HEK293 (cell line): ENCODE data around the gene VDR.

Experiments used
- CTCF ChIA-PET: fragments of 350-600 bp; formaldehyde crosslinking; extraction: SDS; loops from one replicate; lab custom pipeline; 2021; ENCODE audit warnings: antibody characterized with exemption; lab: Yijun Ruan, JAX
- POLR2A ChIA-PET: fragments of 300-600 bp; formaldehyde crosslinking; extraction: SDS; loops from one replicate; lab custom pipeline; 2020; ENCODE audit warnings: antibody characterized with exemption, inconsistent platforms; lab: Yijun Ruan, JAX
- H3K27ac ChIP-seq: fragments of 200-500 bp; sonication (Bioruptor generic); 2 replicates; pipeline ENCODE4 v1.5.1; 2014; ENCODE audit warnings: low read depth, low read length, control low read depth, inconsistent platforms; ENCODE audit errors: extremely low read depth
- H3K36me3 ChIP-seq, 2 experiments: fragments of 200-500 bp in 1 of 2; sonication (Bioruptor generic) in 1 of 2; 1 replicate in 1 of 2; 2 replicates in 1 of 2; pipeline ENCODE4 v1.5.1; 2014 to 2017; ENCODE audit warnings: inconsistent platforms in 2 of 2, low read length in 2 of 2; ENCODE audit not compliant: control insufficient read depth in 2 of 2, insufficient read depth in 1 of 2
- H3K4me1 ChIP-seq: fragments of 200-500 bp; sonication (Bioruptor generic); 2 replicates; pipeline ENCODE4 v1.5.1; 2014; ENCODE audit warnings: mild to moderate bottlenecking, low read length, inconsistent platforms; ENCODE audit not compliant: control insufficient read depth, insufficient read depth
- H3K4me3 ChIP-seq: 2 replicates; pipeline ENCODE4 v1.5.1; 2011; ENCODE audit warnings: low read depth, mild to moderate bottlenecking, control low read depth, low read length, moderate library complexity
- H3K9me3 ChIP-seq: fragments of 200-500 bp; sonication (Bioruptor generic); 2 replicates; pipeline ENCODE4 v1.5.1; 2014; ENCODE audit warnings: low read depth, low read length, inconsistent platforms; ENCODE audit not compliant: control insufficient read depth, insufficient read depth
- EGR2 ChIP-seq: fragments of 450-650 bp; formaldehyde crosslinking; IDR thresholded peaks from 2 replicates; pipeline ENCODE4 v1.5.1; 2016; ENCODE audit warnings: low read depth, missing biosample characterization, missing genetic modification characterization
- GLIS1 ChIP-seq: fragments of 450-650 bp; formaldehyde crosslinking; IDR thresholded peaks from 2 replicates; pipeline ENCODE4 v1.5.1; 2016; ENCODE audit warnings: missing biosample characterization, missing genetic modification characterization
- PRDM2 ChIP-seq: fragments of 450-650 bp; formaldehyde crosslinking; IDR thresholded peaks from 2 replicates; pipeline ENCODE4 v1.5.1; 2016; ENCODE audit warnings: missing biosample characterization, missing genetic modification characterization, borderline replicate concordance
- YY1 ChIP-seq: fragments of 450-650 bp; formaldehyde crosslinking; IDR thresholded peaks from 2 replicates; pipeline ENCODE4 v1.5.1; 2018; ENCODE audit warnings: missing biosample characterization, missing genetic modification characterization
- ZFHX2 ChIP-seq: fragments of 450-650 bp; formaldehyde crosslinking; conservative IDR thresholded peaks from 2 replicates; pipeline ENCODE4 v1.5.1; 2016; ENCODE audit warnings: missing biosample characterization, missing genetic modification characterization
- ZIC2 ChIP-seq: fragments of 450-650 bp; formaldehyde crosslinking; IDR thresholded peaks from 2 replicates; pipeline ENCODE4 v1.5.1; 2016; ENCODE audit warnings: missing biosample characterization, missing genetic modification characterization
- ZNF140 ChIP-seq: fragments of 450-650 bp; formaldehyde crosslinking; IDR thresholded peaks from 2 replicates; pipeline ENCODE4 v1.5.1; 2016; ENCODE audit warnings: missing biosample characterization, missing genetic modification characterization
- ZNF155 ChIP-seq: fragments of 450-650 bp; formaldehyde crosslinking; IDR thresholded peaks from 2 replicates; pipeline ENCODE4 v1.5.1; 2016; ENCODE audit warnings: missing biosample characterization, missing genetic modification characterization
- ZNF223 ChIP-seq: fragments of 450-650 bp; formaldehyde crosslinking; IDR thresholded peaks from 2 replicates; pipeline ENCODE4 v1.5.1; 2016; ENCODE audit warnings: missing biosample characterization, missing genetic modification characterization
- ZNF366 ChIP-seq: fragments of 450-650 bp; formaldehyde crosslinking; conservative IDR thresholded peaks from 2 replicates; pipeline ENCODE4 v1.5.1; 2016; ENCODE audit warnings: missing biosample characterization, missing genetic modification characterization
- ZNF513 ChIP-seq: fragments of 450-650 bp; IDR thresholded peaks from 2 replicates; pipeline ENCODE4 v1.5.1; 2018; ENCODE audit warnings: missing biosample characterization, missing genetic modification characterization
- ZNF544 ChIP-seq: fragments of 450-650 bp; formaldehyde crosslinking; IDR thresholded peaks from 2 replicates; pipeline ENCODE4 v1.5.0; 2017; ENCODE audit warnings: missing biosample characterization, missing genetic modification characterization
- ZNF585B ChIP-seq: fragments of 450-650 bp; formaldehyde crosslinking; IDR thresholded peaks from 2 replicates; pipeline ENCODE4 v1.5.1; 2016; ENCODE audit warnings: missing biosample characterization, missing genetic modification characterization
- ZNF623 ChIP-seq: fragments of 450-650 bp; formaldehyde crosslinking; IDR thresholded peaks from 2 replicates; pipeline ENCODE4 v1.5.1; 2016; ENCODE audit warnings: missing biosample characterization, missing genetic modification characterization
- ZNF624 ChIP-seq: fragments of 450-650 bp; formaldehyde crosslinking; IDR thresholded peaks from 2 replicates; pipeline ENCODE4 v1.5.1; 2017; ENCODE audit warnings: missing biosample characterization, missing genetic modification characterization
- ZNF747 ChIP-seq: fragments of 450-650 bp; formaldehyde crosslinking; IDR thresholded peaks from 2 replicates; pipeline ENCODE4 v1.5.1; 2016; ENCODE audit warnings: missing biosample characterization, missing genetic modification characterization

The VDR gene

GRCh38 chr12:47832263-47832933 lies 72.4 kb downstream of the VDR start:
- no peak overlapping the region for H3K27ac ChIP-seq
- no peaks in the 10 kb centered on the region for H3K9me3 ChIP-seq
- CTCF ChIA-PET, result interaction anchor here (0.6 to 16.6 kb wide), 6 partner anchors 13 to 118 kb away, joined by 3 to 271 read pairs (median 162); partner anchors contain the start of gene HDAC7
- no peaks in the 10 kb centered on the region for H3K36me3 ChIP-seq
- TF ChIP-seq ZFHX2 (tag by site-specific recombination) (peak; percentile 89), GLIS1 (tag by site-specific recombination) (peak; percentile 73), ZIC2 (tag by site-specific recombination) (peak; percentile 80), ZNF544 (no peak), EGR2 (peak; percentile 92)
- H3K4me1 ChIP-seq, result peaks cover 3% of the 10 kb centered on the region
- H3K4me3 ChIP-seq, result no peak overlapping the region
- POLR2A ChIA-PET, result interaction anchor here (0.7 kb wide), 1 partner anchor 117 kb away, joined by 4 read pairs; no protein-coding TSS in a partner anchor

GRCh38 chr12:47829584-47829983 lies 75.2 kb downstream of the VDR start:
- no peaks in the 10 kb centered on the region for H3K9me3 ChIP-seq
- POLR2A ChIA-PET, result interaction anchor here (1.1 to 2.3 kb wide), 10 partner anchors 8 to 57 kb away, joined by 3 to 18 read pairs (median 6); partner anchors contain the start of genes HDAC7 and SLC48A1
- peaks cover 3% of the 10 kb centered on the region for H3K4me1 ChIP-seq
- H3K27ac ChIP-seq, result no peak overlapping the region
- no peaks in the 10 kb centered on the region for H3K36me3 ChIP-seq
- CTCF ChIA-PET, result interaction anchor here (0.6 to 16.6 kb wide), 8 partner anchors 10 to 134 kb away, joined by 3 to 271 read pairs (median 20); partner anchors contain the start of gene TMEM106C
- no peak overlapping the region for H3K4me3 ChIP-seq
- no peak for TF ChIP-seq YY1 (tag by site-specific recombination)
- no peak for TF ChIP-seq ZNF513 (tag by site-specific recombination)
- no peak for TF ChIP-seq ZNF223
- no peak for TF ChIP-seq ZNF747 (tag by site-specific recombination)
- TF ChIP-seq ZNF155 (tag by site-specific recombination), result no peak
- TF ChIP-seq ZNF140 (tag by site-specific recombination), result no peak
- no peak for TF ChIP-seq ZNF624 (tag by site-specific recombination)
- no peak for TF ChIP-seq ZNF623 (tag by site-specific recombination)
- TF ChIP-seq ZNF366 (tag by site-specific recombination), result no peak
- TF ChIP-seq PRDM2 (tag by site-specific recombination), result no peak
- no peak for TF ChIP-seq ZNF585B
